Cardiac muscle cell (in vitro differentiated cells and primary cell): Measurements from ENCODE around the gene IL3RA. TPM values are rescaled to one million over a fixed set of nuclear protein-coding genes. Genes with fewer than 3 reads are reported as not detected.

Experiments used
- DNase-seq, 2 donors: peaks; one replicate each; pipeline versions ENCODE4 v3.0.0 to v3.0.0-alpha.2; 2010 to 2017; ENCODE audit warnings: low read depth in 1 of 2, low spot score in 1 of 2
- H3K27ac ChIP-seq: fragments of 200-600 bp; sonication (generic); 2 replicates; pipeline ENCODE4 v1.5.1; 2016
- H3K27me3 ChIP-seq: fragments of 200-600 bp; sonication (generic); 2 replicates; pipeline ENCODE4 v1.6.0; 2016; ENCODE audit warnings: control low read depth
- H3K36me3 ChIP-seq: fragments of 200-600 bp; sonication (generic); 2 replicates; pipeline ENCODE4 v1.5.1; 2016; ENCODE audit warnings: control low read depth
- H3K4me1 ChIP-seq: fragments of 200-600 bp; sonication (generic); 2 replicates; pipeline ENCODE4 v1.8.1; 2017; ENCODE audit warnings: low read depth, mild to moderate bottlenecking, mixed run types
- H3K4me3 ChIP-seq: fragments of 200-600 bp; sonication (generic); 2 replicates; pipeline ENCODE4 v1.5.1; 2016; ENCODE audit warnings: mild to moderate bottlenecking
- H3K9me3 ChIP-seq: fragments of 200-600 bp; sonication (generic); 2 replicates; pipeline ENCODE4 v1.5.1; 2017; ENCODE audit warnings: low read depth, mild to moderate bottlenecking, control low read depth
- polyA plus RNA-seq: library from polyadenylated mRNA; unstranded; fragments of >200 nt; fragmentation: Nextera tagmentation; extraction: Ambion mirVana; gene quantifications from 2 replicates; pipeline ENCODE4 v1.2.1, GENCODE V29; 2016
- total RNA-seq: library from RNA; depleted of rRNA; stranded (reverse); fragments of >200 nt; gene quantifications from 2 replicates; pipeline ENCODE4 v1.2.3, GENCODE V29; 2016
- TF ChIP-seq, protein P1 (sequence below): IDR thresholded peaks from 2 replicates; pipeline ENCODE4 v1.5.1; 2012; ENCODE audit warnings: low read depth, mild to moderate bottlenecking, low read length

Gene IL3RA
- total and polyA plus RNA-seq, 2 experiments from 2014 or later = 5.3 TPM; not detected in 1

- Histone ChIP-seq H3K4me3 (no peak overlapping the region), H3K27ac (no peak overlapping the region), H3K4me1 (no peaks in the 10 kb centered on the region), H3K9me3 (no peaks in the 10 kb centered on the region), H3K36me3 (peaks cover 15% of the 10 kb centered on the region), H3K27me3 (no peaks in the 10 kb centered on the region)
- DNase-seq = no peak
- TF ChIP-seq, protein P1, sequence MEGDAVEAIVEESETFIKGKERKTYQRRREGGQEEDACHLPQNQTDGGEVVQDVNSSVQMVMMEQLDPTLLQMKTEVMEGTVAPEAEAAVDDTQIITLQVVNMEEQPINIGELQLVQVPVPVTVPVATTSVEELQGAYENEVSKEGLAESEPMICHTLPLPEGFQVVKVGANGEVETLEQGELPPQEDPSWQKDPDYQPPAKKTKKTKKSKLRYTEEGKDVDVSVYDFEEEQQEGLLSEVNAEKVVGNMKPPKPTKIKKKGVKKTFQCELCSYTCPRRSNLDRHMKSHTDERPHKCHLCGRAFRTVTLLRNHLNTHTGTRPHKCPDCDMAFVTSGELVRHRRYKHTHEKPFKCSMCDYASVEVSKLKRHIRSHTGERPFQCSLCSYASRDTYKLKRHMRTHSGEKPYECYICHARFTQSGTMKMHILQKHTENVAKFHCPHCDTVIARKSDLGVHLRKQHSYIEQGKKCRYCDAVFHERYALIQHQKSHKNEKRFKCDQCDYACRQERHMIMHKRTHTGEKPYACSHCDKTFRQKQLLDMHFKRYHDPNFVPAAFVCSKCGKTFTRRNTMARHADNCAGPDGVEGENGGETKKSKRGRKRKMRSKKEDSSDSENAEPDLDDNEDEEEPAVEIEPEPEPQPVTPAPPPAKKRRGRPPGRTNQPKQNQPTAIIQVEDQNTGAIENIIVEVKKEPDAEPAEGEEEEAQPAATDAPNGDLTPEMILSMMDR = no peak
Observed at GRCh38 chrX:1412551-1413161, 76.1 kb downstream of the IL3RA start.

- Histone ChIP-seq H3K27ac (no peak overlapping the region), H3K4me3 (no peak overlapping the region), H3K27me3 (no peaks in the 10 kb centered on the region), H3K9me3 (no peaks in the 10 kb centered on the region), H3K36me3 (peaks cover 13% of the 10 kb centered on the region), H3K4me1 (no peaks in the 10 kb centered on the region)
- TF ChIP-seq, protein P1 = no peak
- no peak for DNase-seq
Observed at GRCh38 chrX:1416327-1416784, 79.8 kb downstream of the IL3RA start.

- Histone ChIP-seq H3K4me1 (no peaks in the 10 kb centered on the region), H3K36me3 (peaks cover 10% of the 10 kb centered on the region), H3K4me3 (no peak overlapping the region), H3K9me3 (no peaks in the 10 kb centered on the region), H3K27me3 (no peaks in the 10 kb centered on the region), H3K27ac (no peak overlapping the region)
- TF ChIP-seq, protein P1 = no peak
- no peak for DNase-seq
Observed at GRCh38 chrX:1416965-1417760, 80.6 kb downstream of the IL3RA start.

GRCh38 chrX:1417921-1418771, 81.6 kb downstream of the IL3RA start:
- H3K4me3 ChIP-seq = no peak overlapping the region
- H3K27me3 ChIP-seq = no peaks in the 10 kb centered on the region
- no peak for DNase-seq
- H3K27ac ChIP-seq = no peak overlapping the region
- H3K9me3 ChIP-seq = no peaks in the 10 kb centered on the region
- H3K4me1 ChIP-seq = no peaks in the 10 kb centered on the region
- TF ChIP-seq, protein P1 = no peak
- H3K36me3 ChIP-seq = peaks cover 5% of the 10 kb centered on the region

DNA sequence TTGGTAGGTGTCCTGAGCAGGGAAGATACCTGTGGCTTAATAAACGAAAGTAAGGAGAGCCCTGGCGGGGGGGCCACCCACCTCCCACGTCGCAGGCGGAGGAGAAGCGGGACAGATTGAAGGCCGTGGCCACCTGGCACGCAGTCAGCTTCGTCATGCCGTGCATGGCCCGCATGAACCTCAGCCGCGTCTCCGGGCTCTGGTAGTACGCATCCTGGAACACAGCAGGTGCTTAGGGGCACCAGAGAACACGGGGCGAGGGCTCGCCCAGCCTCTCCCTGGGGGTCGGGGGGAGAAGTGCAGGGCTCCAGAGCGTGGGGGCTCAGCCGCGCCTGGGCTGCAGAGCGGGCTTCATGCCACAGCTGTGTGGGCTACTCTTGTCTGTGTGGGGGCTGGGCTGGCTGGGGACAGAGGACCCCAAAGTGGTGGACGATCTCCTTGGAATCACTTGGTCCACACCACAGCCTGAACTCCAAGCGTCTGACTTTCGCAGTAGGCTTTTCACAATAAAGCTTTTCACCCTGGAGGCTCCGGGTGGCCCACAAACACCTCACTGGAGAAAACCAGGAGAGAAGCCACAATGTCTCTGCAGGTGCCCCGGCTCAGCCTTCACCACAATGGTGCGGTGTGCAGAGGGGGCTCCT, 82.4 kb downstream of the IL3RA start:
- no peaks in the 10 kb centered on the region for H3K4me1 ChIP-seq
- H3K4me3 ChIP-seq = no peak overlapping the region
- no peak overlapping the region for H3K27ac ChIP-seq
- TF ChIP-seq, protein P1 = no peak
- peaks cover 2% of the 10 kb centered on the region for H3K36me3 ChIP-seq
- H3K9me3 ChIP-seq = no peaks in the 10 kb centered on the region
- H3K27me3 ChIP-seq = no peaks in the 10 kb centered on the region
- DNase-seq = no peak
